HepG2 (cell line): ENCODE measurements around the gene SLC25A48. TPM values are rescaled to one million over a fixed set of nuclear protein-coding genes. Genes with fewer than 3 reads are reported as not detected.

Source experiments
- ATAC-seq: fragments of 200-7000 bp; cut with Tn5 transposase; 3 replicates; pipeline ENCODE4 v1.9.1; 2020; ENCODE audit warnings: mild to moderate bottlenecking, moderate library complexity
- BruUV-seq: library from RNA; stranded (reverse); fragments of 400-500 nt; replicated peaks from 2 replicates; lab custom pipeline; 2021; lab: Mats Ljungman, UMichigan
- CTCF ChIA-PET: fragments of 300-600 bp; formaldehyde crosslinking; extraction: SDS; loops from one replicate; lab custom pipeline; 2021; ENCODE audit warnings: low total read pairs, inconsistent platforms, low intra/inter-chr PET ratio; lab: Yijun Ruan, JAX
- POLR2A ChIA-PET: fragments of 350-600 bp; sonication (Branson Sonifier 250); formaldehyde crosslinking; loops from one replicate; lab custom pipeline; 2020; ENCODE audit warnings: antibody characterized with exemption, inconsistent platforms; lab: Yijun Ruan, JAX
- DNase-seq: peaks from one replicate; pipeline ENCODE4 v3.0.0-alpha.2; 2015; ENCODE audit warnings: low spot score
- FAIRE-seq: peaks from 3 replicates; lab custom pipeline; 2011; peaks lifted over from hg19 to GRCh38; lab: Jason Lieb, UNC
- H2AFZ ChIP-seq: one replicate; pipeline ENCODE4 v1.6.1; 2011; ENCODE audit warnings: low read length, inconsistent platforms
- H3K27ac ChIP-seq: fragments of 300-600 bp; 3 replicates; pipeline ENCODE4 v1.8.0; 2011; ENCODE audit warnings: mixed run types, mild to moderate bottlenecking, mixed read lengths, low read length, inconsistent platforms; ENCODE audit not compliant: insufficient read depth; ENCODE audit errors: extremely low read length
- H3K27me3 ChIP-seq, 2 experiments: fragments of 200-600 bp in 1 of 2; 2 replicates in 1 of 2; 3 replicates in 1 of 2; pipeline versions ENCODE4 v1.6.0 to v1.8.0; 2011; ENCODE audit warnings: low read length in 2 of 2, mild to moderate bottlenecking in 2 of 2, moderate library complexity in 2 of 2, inconsistent platforms in 1 of 2; ENCODE audit not compliant: insufficient read depth in 2 of 2, control insufficient read depth in 1 of 2
- H3K36me3 ChIP-seq, 2 experiments: fragments of 200-600 bp in 1 of 2; replicated peaks in 1 of 2; 2 replicates in 1 of 2; 3 replicates in 1 of 2; pipeline versions ENCODE4 v1.5.1 to v1.8.0; 2011; ENCODE audit warnings: low read length in 2 of 2, inconsistent platforms in 1 of 2; ENCODE audit not compliant: insufficient read depth in 2 of 2, control insufficient read depth in 1 of 2
- H3K4me1 ChIP-seq: 2 replicates; pipeline ENCODE4 v1.5.1; 2012; ENCODE audit warnings: low read length, inconsistent platforms; ENCODE audit not compliant: insufficient read depth
- H3K4me2 ChIP-seq: 2 replicates; pipeline ENCODE4 v1.6.0; 2011; ENCODE audit warnings: low read depth, low read length, inconsistent platforms
- H3K4me3 ChIP-seq, 3 experiments: fragments of 200-600 bp in 1 of 3; sonication (generic), shearing (Covaris generic) in 1 of 3; replicated peaks in 1 of 3; 2 replicates each; pipeline ENCODE4 v1.5.1; 2011 to 2016; ENCODE audit warnings: low read length in 3 of 3, inconsistent platforms in 2 of 3, low read depth in 2 of 3, mild to moderate bottlenecking in 2 of 3, control low read depth in 1 of 3, mixed read lengths in 1 of 3; ENCODE audit not compliant: insufficient read depth in 1 of 3
- H3K79me2 ChIP-seq: one replicate; pipeline ENCODE4 v1.6.1; 2011; ENCODE audit warnings: low read length, inconsistent platforms; ENCODE audit not compliant: insufficient read depth
- H3K9ac ChIP-seq: 2 replicates; pipeline ENCODE4 v1.6.0; 2011; ENCODE audit warnings: mild to moderate bottlenecking, low read depth, low read length, inconsistent platforms; ENCODE audit not compliant: insufficient read depth
- H3K9me3 ChIP-seq: 2 replicates; pipeline ENCODE4 v1.5.1; 2012; ENCODE audit warnings: mild to moderate bottlenecking, low read length
- H4K20me1 ChIP-seq: 2 replicates; pipeline ENCODE4 v1.6.0; 2011; ENCODE audit warnings: inconsistent platforms, mild to moderate bottlenecking, low read length, moderate library complexity; ENCODE audit not compliant: insufficient read depth
- AGO1 ChIP-seq: fragments of 200-400 bp; formaldehyde crosslinking; IDR thresholded peaks from 2 replicates; pipeline ENCODE4 v1.6.1; 2017; ENCODE audit warnings: mild to moderate bottlenecking, low read depth, low read length, moderate library complexity; ENCODE audit not compliant: poor library complexity, severe bottlenecking
- CC2D1A ChIP-seq: sonication (generic); formaldehyde crosslinking; IDR thresholded peaks from 2 replicates; pipeline ENCODE4 v1.8.1; 2023; ENCODE audit warnings: mild to moderate bottlenecking, missing genetic modification reagents
- ERF ChIP-seq: IDR thresholded peaks from 2 replicates; pipeline ENCODE4 v1.6.1; 2018; ENCODE audit warnings: missing biosample characterization, missing genetic modification reagents
- JDP2 ChIP-seq: sonication (generic); formaldehyde crosslinking; IDR thresholded peaks from 2 replicates; pipeline ENCODE4 v1.8.1; 2022; ENCODE audit warnings: missing genetic modification reagents, borderline replicate concordance
- KLF6 ChIP-seq: IDR thresholded peaks from 2 replicates; pipeline ENCODE4 v1.8.0; 2016; ENCODE audit warnings: missing biosample characterization, missing genetic modification reagents
- KMT2A ChIP-seq: sonication (generic); formaldehyde crosslinking; IDR thresholded peaks from 2 replicates; pipeline ENCODE4 v1.4.0; 2020; ENCODE audit warnings: missing genetic modification reagents
- REL ChIP-seq: sonication (generic); formaldehyde crosslinking; conservative IDR thresholded peaks from 2 replicates; pipeline ENCODE4 v1.8.0; 2022; ENCODE audit warnings: mild to moderate bottlenecking, missing genetic modification reagents, moderate library complexity
- SRY ChIP-seq: sonication (generic); formaldehyde crosslinking; IDR thresholded peaks from 2 replicates; pipeline ENCODE4 v1.8.0; 2022; ENCODE audit warnings: mild to moderate bottlenecking, missing genetic modification reagents
- YEATS2 ChIP-seq: sonication (generic); formaldehyde crosslinking; IDR thresholded peaks from 2 replicates; pipeline ENCODE4 v1.4.0; 2020; ENCODE audit warnings: missing genetic modification reagents, borderline replicate concordance
- ZNF251 ChIP-seq: sonication (generic); formaldehyde crosslinking; IDR thresholded peaks from 2 replicates; pipeline ENCODE4 v1.9.0; 2021; ENCODE audit warnings: mild to moderate bottlenecking, missing genetic modification reagents
- ZNF253 ChIP-seq: sonication (generic); formaldehyde crosslinking; IDR thresholded peaks from 2 replicates; pipeline ENCODE4 v1.8.0; 2022; ENCODE audit warnings: mild to moderate bottlenecking, missing genetic modification reagents, borderline replicate concordance
- ZNF816 ChIP-seq: sonication (generic); formaldehyde crosslinking; IDR thresholded peaks from 2 replicates; pipeline ENCODE4 v1.8.0; 2022; ENCODE audit warnings: missing genetic modification reagents, mild to moderate bottlenecking, borderline replicate concordance
- WGBS: methylation state at CpG from one replicate; pipeline ENCODE4 v1.1.6; 2017; ENCODE audit warnings: low lambda C conversion rate; 5-methylcytosine and 5-hydroxymethylcytosine counted together
- in situ Hi-C: cut with HindIII; loops from 2 replicates; pipeline ENCODE4 v1.10.0; 2017; ENCODE audit warnings: low pct_unique_long_range_greater_than_20kb; ENCODE audit not compliant: extremely low pct_ligation_motif_present
- intact Hi-C: fragments of 100-400 bp; cut with micrococcal nuclease; formaldehyde crosslinking; loops from one replicate; pipeline ENCODE4 v1.10.0; 2022; ENCODE audit not compliant: unreplicated experiment
- polyA plus RNA-seq, 8 experiments: library from polyadenylated mRNA; depleted of rRNA in 3 of 8; stranded (reverse) in 7 of 8; unstranded in 1 of 8; fragments of >200 nt; fragmentation: Illumina TruSeq in 4 of 8; extraction: Trizol in 4 of 8; gene quantifications; 2 replicates each; pipeline versions ENCODE4 v1.2.1 to v1.2.3, GENCODE V29; 2011 to 2016; ENCODE audit warnings: low read depth in 4 of 8, missing spikeins in 1 of 8, mixed read lengths in 1 of 8; ENCODE audit not compliant: insufficient read depth in 1 of 8
- total RNA-seq, 5 experiments: library from RNA; depleted of rRNA; stranded (reverse); fragments of >200 nt; fragmentation: Illumina TruSeq; extraction: Trizol; gene quantifications; 2 replicates each; pipeline ENCODE4 v1.2.3, GENCODE V29; 2016; ENCODE audit warnings: low read depth in 1 of 5
- TF ChIP-seq, protein P1 (sequence below): IDR thresholded peaks from 2 replicates; pipeline ENCODE4 v1.6.1; 2016; ENCODE audit warnings: mild to moderate bottlenecking
- TF ChIP-seq, protein P2 (sequence below): sonication (generic); formaldehyde crosslinking; conservative IDR thresholded peaks from 2 replicates; pipeline ENCODE4 v1.5.0; 2020; ENCODE audit warnings: missing genetic modification reagents
- TF ChIP-seq, protein P3 (sequence below): sonication (generic); formaldehyde crosslinking; IDR thresholded peaks from 2 replicates; pipeline ENCODE4 v1.5.0; 2020; ENCODE audit warnings: missing genetic modification reagents
- TF ChIP-seq, protein P4 (sequence below): sonication (generic); formaldehyde crosslinking; IDR thresholded peaks from 2 replicates; pipeline ENCODE4 v1.4.0; 2020; ENCODE audit warnings: missing genetic modification reagents, borderline replicate concordance
- TF ChIP-seq, protein P5 (sequence below): sonication (generic); formaldehyde crosslinking; IDR thresholded peaks from 2 replicates; pipeline ENCODE4 v1.4.0; 2020; ENCODE audit warnings: mild to moderate bottlenecking, missing genetic modification reagents

The SLC25A48 gene
- total and polyA plus RNA-seq, 2 of the 13 experiments (the other 11 are each of a cell fraction or from before 2014, with no cell fraction given), result 0.17 to 4.5 TPM

DNA sequence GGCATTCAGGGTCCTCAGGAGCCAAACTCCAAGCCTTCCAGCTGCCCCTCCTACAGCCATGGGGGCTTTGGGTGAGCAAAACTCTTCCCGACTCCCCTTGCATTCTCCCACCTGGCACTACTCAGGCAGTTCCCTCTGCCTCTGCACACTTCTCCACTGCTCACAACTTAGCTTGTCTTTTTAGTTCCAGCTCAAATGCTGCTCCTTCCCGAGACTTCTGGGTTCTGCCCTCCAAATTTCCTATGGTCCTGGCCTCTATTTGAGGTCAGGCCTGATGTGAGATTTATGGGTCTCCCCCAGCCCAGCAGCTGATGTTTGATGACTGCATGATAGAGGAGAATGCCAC is 5.7 kb upstream of the SLC25A48 start (continued):
- no peak for TF ChIP-seq JDP2 (CRISPR knock-in tag)
- TF ChIP-seq, protein P1, sequence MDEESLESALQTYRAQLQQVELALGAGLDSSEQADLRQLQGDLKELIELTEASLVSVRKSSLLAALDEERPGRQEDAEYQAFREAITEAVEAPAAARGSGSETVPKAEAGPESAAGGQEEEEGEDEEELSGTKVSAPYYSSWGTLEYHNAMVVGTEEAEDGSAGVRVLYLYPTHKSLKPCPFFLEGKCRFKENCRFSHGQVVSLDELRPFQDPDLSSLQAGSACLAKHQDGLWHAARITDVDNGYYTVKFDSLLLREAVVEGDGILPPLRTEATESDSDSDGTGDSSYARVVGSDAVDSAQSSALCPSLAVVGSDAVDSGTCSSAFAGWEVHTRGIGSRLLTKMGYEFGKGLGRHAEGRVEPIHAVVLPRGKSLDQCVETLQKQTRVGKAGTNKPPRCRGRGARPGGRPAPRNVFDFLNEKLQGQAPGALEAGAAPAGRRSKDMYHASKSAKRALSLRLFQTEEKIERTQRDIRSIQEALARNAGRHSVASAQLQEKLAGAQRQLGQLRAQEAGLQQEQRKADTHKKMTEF, result no peak
- no peak for TF ChIP-seq ZNF816 (CRISPR knock-in tag)
- no peak for TF ChIP-seq KLF6 (CRISPR knock-in tag)
- TF ChIP-seq, protein P2, sequence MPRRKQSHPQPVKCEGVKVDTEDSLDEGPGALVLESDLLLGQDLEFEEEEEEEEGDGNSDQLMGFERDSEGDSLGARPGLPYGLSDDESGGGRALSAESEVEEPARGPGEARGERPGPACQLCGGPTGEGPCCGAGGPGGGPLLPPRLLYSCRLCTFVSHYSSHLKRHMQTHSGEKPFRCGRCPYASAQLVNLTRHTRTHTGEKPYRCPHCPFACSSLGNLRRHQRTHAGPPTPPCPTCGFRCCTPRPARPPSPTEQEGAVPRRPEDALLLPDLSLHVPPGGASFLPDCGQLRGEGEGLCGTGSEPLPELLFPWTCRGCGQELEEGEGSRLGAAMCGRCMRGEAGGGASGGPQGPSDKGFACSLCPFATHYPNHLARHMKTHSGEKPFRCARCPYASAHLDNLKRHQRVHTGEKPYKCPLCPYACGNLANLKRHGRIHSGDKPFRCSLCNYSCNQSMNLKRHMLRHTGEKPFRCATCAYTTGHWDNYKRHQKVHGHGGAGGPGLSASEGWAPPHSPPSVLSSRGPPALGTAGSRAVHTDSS (CRISPR knock-in tag), result no peak
- TF ChIP-seq AGO1, result no peak

DNA sequence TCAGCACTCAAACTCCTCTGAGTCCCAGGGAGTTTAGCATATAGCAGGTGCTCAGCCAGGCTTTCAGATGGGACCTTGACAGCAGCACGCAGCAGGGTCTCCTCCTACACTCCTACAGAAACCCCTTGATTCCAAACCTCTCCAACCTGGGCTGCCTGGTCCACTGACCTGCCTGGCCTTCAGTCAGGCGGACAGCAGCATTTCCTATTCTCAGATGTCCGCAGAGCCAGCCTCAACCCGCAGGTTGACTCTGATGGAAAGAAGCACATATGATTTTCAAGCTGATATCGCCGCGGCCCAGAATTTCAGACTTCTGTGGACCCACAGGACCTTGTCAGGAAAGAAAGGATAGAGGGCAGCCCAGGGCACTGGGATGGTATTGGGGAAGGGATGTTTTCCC is 5.3 kb upstream of the SLC25A48 start:
- BruUV-seq, result no TSS peak
- FAIRE-seq (no peak), ATAC-seq (no peak), DNase-seq (no peak)
- Histone ChIP-seq H2AFZ (no peak overlapping the region), H3K27ac (no peak overlapping the region), H3K4me2 (no peak overlapping the region), H3K9ac (no peak overlapping the region), H3K9me3 (no peaks in the 10 kb centered on the region), H4K20me1 (no peaks in the 10 kb centered on the region), H3K27me3 (peaks cover 1 to 82% of the 10 kb centered on the region in 2 experiments), H3K4me1 (no peaks in the 10 kb centered on the region), H3K36me3 (no peaks in the 10 kb centered on the region), H3K79me2 (no peaks in the 10 kb centered on the region), H3K4me3 (no peak overlapping the region)
- WGBS, result 19% methylated on average over 7 of the region's 7 CpGs
- in situ Hi-C loops, result no loop called here
- ChIA-PET CTCF (no interaction called here), POLR2A (no interaction called here)
- intact Hi-C loops, result no loop called here
- no peak for TF ChIP-seq REL (CRISPR knock-in tag)
- TF ChIP-seq, protein P3, sequence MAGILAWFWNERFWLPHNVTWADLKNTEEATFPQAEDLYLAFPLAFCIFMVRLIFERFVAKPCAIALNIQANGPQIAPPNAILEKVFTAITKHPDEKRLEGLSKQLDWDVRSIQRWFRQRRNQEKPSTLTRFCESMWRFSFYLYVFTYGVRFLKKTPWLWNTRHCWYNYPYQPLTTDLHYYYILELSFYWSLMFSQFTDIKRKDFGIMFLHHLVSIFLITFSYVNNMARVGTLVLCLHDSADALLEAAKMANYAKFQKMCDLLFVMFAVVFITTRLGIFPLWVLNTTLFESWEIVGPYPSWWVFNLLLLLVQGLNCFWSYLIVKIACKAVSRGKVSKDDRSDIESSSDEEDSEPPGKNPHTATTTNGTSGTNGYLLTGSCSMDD (CRISPR knock-in tag), result no peak
- TF ChIP-seq YEATS2 (CRISPR knock-in tag), result no peak
- TF ChIP-seq ERF (CRISPR knock-in tag), result no peak
- no peak for TF ChIP-seq ZNF253 (CRISPR knock-in tag)
- TF ChIP-seq CC2D1A (CRISPR knock-in tag), result no peak
- TF ChIP-seq SRY (CRISPR knock-in tag), result no peak
- TF ChIP-seq KMT2A (CRISPR knock-in tag), result no peak
- no peak for TF ChIP-seq ZNF251
- TF ChIP-seq, protein P4, sequence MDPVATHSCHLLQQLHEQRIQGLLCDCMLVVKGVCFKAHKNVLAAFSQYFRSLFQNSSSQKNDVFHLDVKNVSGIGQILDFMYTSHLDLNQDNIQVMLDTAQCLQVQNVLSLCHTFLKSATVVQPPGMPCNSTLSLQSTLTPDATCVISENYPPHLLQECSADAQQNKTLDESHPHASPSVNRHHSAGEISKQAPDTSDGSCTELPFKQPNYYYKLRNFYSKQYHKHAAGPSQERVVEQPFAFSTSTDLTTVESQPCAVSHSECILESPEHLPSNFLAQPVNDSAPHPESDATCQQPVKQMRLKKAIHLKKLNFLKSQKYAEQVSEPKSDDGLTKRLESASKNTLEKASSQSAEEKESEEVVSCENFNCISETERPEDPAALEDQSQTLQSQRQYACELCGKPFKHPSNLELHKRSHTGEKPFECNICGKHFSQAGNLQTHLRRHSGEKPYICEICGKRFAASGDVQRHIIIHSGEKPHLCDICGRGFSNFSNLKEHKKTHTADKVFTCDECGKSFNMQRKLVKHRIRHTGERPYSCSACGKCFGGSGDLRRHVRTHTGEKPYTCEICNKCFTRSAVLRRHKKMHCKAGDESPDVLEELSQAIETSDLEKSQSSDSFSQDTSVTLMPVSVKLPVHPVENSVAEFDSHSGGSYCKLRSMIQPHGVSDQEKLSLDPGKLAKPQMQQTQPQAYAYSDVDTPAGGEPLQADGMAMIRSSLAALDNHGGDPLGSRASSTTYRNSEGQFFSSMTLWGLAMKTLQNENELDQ (CRISPR knock-in tag), result no peak
- TF ChIP-seq, protein P5, sequence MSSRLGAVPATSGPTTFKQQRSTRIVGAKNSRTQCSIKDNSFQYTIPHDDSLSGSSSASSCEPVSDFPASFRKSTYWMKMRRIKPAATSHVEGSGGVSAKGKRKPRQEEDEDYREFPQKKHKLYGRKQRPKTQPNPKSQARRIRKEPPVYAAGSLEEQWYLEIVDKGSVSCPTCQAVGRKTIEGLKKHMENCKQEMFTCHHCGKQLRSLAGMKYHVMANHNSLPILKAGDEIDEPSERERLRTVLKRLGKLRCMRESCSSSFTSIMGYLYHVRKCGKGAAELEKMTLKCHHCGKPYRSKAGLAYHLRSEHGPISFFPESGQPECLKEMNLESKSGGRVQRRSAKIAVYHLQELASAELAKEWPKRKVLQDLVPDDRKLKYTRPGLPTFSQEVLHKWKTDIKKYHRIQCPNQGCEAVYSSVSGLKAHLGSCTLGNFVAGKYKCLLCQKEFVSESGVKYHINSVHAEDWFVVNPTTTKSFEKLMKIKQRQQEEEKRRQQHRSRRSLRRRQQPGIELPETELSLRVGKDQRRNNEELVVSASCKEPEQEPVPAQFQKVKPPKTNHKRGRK (CRISPR knock-in tag), result no peak
